Hematopoietic multipotent progenitor cell treated with erythropoietin and hydrocortisone succinate and interleukin-3 and kit ligand, for 15 days (in vitro differentiated cells): ENCODE measurements around the gene MPZL3.

Experiments used
- DNase-seq: peaks from one replicate; pipeline ENCODE4 v3.0.0-alpha.2; 2015; ENCODE audit warnings: low spot score

Gene MPZL3

DNA sequence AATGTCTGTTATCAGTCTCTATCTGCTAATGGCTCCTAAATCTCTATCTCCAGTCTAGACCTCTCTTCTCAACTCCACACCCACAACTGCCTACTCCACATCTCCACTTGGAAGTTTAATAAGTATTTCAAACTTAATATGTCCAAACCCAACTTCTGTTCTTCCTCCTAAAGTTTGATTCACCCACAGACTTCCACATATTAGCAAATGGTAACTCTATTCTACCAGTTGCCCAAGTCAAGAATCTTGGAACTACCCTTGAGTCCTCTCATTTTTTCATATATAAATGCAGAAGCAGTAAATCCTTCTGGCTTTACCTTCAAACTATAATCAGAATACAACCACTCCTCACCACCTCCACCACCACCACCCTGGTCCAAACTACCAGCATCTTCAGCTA, 20.7 kb downstream of the MPZL3 start:
- no peak for DNase-seq

DNA sequence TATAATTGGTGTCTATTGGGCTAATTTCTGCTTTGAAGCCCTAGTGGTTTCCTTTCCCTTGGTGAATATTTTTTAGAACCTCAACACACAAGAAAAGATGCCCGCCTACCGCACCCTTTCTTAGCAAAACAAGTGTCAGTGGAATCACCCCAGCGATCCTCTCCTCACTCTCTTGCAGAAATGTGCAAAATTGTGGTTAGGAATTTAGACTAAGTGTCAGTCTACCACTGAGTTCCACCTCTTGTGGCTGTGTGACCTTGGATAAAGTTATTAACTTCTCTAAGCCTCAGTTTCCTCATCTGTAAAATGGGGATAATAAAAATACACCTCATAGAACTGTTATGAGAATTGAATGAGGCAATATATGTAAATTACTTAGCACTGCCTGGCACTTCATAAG, 22.1 kb downstream of the MPZL3 start:
- no peak for DNase-seq

DNA sequence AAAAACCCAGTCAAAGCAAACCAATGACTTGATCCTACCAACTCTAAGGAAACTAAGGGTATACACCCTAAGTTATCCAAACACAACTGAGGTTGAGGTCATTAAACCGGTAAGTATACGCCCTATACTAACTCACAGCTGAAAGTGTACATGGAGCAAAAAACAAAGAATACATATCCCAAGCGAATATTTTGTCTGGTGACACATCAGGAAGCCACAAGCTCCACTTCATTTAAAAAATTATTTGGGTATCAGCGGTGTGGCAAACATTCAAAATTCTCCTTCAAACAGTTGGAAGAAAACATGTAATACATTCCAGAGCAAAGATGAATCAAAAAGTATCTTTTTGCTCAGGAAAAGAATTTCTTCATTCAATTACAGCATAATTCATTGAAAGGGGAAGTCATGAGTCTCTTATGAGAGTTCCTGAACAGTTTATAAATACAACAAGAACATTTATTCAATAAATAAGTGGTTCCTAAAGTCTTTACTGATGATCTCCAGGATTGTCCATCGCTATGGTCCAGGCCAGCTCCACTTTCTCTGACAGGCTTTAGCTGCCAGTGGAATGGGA, 22.8 kb downstream of the MPZL3 start:
- DNase-seq: no peak

DNA sequence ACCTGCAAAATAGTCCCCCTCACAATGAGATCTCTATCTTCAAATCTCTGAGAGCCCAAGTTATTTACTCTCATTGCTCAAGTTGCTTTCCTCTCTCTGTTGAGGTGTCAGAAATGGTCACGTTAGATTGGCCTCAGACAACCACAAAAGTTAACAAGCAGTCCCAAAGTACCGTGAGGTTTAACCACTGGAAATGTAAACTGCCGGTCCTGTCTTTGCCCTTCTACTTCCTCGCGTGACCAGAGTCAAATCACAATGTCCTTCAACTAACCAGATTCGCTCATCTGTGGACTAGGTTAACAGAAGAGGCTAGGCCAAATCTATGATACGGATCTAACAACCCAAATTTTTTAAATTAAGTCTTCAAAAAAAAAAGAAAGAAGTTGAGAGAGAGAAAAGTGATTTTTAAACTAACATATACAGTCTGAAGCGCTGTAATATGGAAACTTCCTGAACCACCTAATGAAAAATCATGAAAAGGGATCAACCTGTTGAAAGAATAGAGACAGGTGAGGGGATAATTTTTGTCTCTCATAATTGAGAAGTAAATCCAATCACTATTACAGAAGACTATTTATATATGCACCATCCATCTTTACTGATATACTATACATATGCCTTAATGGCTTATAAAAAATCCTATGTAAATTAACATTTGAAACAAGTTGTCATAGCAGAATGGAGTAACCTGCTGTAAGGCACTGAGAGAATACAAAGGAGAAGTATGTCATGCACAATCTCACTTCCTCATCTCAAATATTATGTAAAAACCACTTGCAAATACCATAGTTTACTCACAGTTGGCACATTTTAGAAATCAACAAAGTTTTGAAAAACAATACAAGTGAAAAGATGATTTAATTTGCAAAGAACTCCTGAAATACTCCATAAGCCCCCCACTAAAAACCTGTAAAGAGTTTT, 24.0 kb downstream of the MPZL3 start:
- no peak for DNase-seq

DNA sequence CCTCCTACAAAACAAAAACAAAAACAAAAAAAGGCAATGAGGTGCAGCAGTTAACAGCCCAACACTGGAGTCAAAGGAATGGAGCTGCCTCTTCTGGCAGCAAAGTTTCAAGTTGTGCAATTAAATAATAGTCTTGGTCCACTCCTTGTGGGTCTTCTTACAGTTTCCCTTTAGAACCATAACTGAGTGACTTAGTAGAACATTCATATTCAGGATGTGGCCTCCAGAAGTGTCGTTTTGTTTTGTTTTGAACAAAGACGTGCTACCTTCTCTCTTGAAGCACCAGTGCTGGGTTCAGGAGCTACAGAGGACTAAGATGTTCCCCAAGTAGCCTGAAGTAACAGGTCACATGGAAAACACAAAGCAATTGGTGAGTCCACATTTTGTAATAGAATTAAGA, 25.4 kb downstream of the MPZL3 start:
- DNase-seq: no peak

DNA sequence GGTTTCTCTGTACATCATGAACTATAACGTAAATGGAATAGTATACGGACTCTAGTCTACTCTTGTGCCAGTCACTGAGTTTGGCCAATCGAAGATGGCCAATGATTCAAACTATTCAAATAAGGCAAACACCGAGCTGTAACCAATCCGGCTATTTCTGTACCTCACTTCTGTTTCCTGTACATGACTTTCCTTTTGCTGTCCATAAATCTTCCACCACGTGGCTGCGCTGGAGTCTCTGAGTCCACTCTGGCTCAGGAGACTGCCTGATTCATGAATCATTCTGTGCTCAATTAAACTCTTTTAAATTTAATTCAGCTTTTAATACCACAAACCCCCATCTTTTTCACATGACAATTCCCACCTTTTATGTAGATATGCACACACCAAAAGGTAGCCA, 25.9 kb downstream of the MPZL3 start:
- no peak for DNase-seq

DNA sequence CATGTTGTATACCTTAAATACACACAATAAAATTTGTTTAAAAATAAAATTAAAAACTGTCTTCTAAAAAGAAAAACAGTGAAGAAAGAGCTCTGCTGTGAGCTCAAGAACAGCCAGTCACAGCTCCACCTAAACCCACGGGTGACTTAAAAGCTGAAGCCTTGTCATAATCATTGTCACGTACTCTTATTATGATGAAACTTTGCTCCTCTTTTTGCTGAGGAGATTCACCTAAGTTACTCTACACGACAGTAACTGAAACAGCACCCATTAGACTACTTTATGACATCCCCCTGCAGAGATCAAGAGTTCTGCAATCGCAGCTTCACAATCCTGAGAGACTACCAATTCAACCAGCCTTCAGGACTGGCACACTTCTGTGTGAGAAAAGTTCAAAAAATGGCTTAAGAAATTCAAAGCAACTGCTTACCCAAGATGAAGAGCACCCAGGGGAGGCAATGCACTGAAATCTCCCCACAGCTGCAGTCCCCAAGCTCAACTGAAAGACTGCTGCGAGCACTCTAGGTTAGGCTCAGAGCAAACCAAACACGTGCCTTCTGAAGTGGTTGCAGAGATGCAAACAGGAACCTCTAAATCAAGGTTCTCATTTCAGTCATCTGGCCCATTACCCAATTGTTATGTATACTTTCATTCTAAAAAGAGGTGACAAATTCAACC, 27.5 kb downstream of the MPZL3 start, which contains the start of gene JAML:
Gene JAML (minus strand): TSS at position 501 of the 678 bp plus-strand sequence. CDS start 10,145 bp downstream, outside the sequence.
- DNase-seq: no peak

DNA sequence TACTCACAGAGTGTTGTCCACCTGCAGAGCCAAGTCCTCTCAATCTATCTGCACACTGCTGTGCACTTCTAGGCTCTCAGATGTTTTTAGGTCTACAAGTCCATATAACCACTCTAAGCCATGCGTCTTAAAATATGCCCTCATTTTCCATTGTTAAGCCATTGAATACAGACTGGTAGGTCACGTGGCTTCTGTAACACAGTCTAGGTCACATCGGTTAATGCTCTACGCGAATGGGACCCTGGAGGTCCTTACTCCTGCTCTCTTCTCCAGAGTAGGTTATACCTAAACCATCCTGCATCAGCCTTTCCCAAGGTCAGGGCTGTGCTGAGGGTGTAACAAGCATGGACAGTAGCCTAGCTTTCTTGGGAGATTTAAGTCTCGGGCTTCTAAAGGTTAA, 28.2 kb downstream of the MPZL3 start:
- DNase-seq: no peak

DNA sequence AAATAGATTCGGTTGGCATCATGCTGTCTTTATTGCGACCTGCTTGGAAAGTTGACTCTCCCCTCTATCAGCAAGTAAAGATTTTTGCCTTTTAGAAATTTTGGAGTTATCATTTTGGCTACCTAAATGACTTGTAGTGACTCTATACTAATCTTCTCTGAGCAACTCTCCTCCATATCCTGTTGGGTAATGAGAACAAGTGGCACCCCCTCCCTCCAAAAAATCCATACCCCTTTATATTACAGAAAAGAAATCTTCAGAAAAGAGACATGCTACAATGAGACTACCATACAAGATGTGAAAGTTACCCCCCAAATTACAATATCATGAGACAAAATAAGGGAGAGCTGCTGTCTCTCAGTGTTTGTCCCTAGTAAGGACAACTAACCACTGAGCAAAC, 28.6 kb downstream of the MPZL3 start:
- no peak for DNase-seq

DNA sequence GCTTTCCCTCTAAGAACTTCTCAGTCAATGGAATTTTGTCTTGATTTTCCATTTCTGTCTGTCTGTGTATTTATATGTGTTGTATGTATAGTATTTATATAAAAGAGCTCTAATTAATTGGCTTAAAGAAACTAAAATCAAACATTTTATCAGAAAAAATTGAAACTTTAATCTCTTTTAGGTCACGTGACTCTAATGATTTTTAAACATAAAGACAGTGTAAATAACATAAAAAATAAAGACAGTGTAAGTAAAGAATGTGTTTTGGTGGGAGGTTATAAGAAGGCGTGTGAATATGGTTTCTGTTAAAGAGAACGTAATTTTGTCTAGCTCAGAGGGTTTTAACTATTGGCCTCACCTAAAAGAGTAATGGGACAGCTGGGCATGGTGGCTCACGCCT, 29.7 kb downstream of the MPZL3 start:
- DNase-seq: no peak

DNA sequence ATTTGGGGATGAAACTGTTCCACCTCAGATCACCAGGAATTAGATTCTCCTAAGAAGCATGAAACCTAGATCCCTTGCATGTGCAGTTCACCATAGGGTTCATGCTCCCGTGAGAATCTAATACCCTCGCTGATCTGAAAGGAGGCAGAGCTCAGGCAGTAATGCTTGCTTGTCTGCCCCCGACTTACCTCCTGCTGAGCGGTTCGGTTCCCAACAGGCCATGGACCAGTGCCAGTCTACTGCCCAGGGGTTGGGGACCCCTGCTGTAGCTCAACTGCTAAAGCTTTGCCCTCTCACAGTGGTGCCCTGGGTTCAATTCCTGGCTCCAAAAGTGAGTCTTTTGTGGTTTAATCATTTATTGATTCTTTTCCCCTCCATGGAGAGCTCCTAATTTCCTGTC, 30.7 kb downstream of the MPZL3 start:
- no peak for DNase-seq

DNA sequence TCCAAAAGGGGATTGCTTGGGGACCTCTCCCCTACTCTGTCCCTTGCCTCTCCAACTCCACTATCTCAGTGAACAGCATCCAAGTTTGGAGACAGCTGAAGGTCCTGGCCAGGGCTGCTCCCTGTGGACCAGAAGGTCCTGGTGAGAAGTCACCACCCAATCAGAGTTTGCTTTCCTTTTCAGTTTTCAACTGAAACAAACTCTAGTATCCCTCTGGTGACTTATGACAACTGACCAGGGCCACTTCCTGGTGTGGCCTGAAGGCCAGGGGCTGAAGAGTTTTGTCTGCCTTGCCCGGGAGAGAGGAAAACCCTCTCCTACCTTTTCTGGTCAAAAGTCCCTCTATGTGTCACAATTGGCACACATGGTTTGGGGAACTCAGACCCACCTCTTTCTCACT, 32.4 kb downstream of the MPZL3 start:
- DNase-seq: no peak

DNA sequence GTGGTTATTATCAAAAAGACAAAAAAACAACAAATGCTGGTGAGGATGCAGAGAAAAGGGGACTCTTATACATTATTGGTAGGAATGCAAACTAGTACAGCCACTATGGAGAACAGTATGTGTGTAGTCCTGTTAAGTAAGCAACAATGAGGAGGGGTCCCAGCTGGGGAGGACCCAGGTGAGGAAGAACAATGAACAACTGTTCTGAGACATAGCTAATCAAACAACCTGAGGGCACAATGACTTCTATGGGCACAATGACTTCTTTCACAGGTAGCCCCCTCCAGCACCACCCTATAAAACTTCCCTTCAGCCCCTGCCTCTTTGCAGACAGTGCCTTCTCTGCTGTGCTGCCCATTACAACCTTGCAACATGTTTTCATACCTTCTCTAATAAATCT, 32.9 kb downstream of the MPZL3 start:
- DNase-seq: no peak

DNA sequence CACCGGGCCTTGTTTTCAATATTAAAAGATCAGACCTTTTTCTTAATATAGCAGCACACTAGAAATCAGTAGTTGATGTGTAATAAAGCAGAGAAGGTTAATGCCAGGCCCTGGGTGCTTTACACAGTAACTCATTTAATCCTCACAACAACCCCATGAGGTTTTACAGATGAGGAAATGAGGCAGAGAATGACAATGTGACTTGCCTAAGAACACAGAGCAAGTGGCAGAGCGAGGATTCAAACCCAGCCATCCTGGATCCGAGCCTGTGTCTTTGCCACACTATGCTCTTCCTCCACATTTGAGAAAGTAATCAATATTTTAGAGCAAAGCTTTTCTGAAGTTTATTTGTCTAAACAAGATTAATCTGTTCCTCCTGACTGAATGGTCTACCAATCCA, 34.6 kb downstream of the MPZL3 start:
- DNase-seq: no peak

DNA sequence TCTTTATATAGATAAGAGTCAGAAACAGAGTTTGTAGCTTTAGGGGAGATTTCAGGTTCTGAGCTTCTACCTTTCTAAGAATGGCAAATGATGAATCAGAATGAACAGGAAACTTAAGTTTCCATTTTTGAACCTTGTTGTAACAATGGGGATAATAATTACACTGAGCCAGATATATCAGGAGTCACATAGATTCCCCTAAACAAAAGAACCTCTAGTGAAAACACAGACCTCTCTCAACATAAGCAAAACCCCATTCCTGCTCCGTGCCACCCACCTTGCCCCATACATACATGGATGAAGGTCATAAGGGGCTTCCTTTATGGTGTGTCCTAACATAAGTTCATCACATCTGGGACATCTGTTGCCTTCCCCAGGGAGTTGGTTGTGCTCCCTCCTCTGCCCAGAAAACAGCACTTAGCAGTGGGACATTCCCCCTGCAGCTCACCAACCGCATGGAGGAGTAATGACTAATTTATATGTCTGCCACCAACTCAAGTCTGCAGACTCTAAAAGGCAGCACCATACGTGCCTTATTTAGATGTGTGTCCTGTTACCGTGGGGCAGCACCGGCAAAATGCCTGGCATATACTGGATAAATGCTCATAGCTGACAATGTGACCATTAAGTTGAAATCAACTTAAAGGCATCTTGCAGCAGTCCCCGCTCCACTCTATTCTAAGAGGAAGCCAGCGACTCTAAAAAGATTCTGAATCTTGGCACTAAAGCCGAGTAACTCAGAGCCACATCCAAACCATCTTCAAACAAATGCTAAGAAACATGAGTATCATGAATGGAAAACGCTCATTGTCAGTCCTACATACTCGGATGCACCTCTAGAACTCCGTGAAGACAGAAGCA, 35.3 kb downstream of the MPZL3 start:
- DNase-seq: no peak

DNA sequence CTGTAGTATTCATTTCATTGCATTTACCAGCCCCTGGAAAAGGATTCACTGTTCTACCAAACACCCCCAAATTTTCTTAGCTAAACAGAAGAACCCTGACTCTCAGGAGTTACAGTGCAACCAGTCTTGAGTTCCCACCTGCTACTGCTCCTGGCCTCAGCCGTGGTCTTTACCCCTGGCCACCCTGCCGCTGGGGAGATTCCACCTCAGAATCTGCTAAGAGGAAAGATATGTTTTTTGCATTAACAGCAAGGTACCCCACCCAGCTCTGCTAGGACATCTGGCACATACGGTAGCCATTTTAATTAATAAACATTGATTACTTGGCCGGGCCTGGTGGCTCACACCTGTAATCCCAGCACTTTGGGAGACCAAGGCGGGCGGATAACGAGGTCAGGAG, 36.4 kb downstream of the MPZL3 start:
- DNase-seq: no peak

DNA sequence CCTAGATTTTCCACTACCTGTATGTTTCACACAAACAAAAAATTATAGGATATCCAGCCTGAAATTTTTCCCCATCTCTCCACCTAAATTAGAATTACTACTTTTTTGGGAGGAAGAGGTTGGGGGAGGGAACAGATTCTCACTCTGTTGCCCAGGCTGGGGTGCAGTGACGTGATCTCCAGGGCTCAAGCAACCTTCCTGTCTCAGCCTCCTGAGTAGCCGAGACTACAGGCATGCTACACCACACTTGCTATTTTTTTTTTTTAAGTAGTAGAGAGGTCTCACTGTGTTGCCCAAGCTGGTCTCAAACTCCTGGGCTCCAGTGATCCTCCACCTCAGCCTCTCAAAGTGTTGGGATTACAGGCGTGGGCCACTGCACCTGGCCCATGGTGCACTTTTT, 36.9 kb downstream of the MPZL3 start:
- DNase-seq: no peak

DNA sequence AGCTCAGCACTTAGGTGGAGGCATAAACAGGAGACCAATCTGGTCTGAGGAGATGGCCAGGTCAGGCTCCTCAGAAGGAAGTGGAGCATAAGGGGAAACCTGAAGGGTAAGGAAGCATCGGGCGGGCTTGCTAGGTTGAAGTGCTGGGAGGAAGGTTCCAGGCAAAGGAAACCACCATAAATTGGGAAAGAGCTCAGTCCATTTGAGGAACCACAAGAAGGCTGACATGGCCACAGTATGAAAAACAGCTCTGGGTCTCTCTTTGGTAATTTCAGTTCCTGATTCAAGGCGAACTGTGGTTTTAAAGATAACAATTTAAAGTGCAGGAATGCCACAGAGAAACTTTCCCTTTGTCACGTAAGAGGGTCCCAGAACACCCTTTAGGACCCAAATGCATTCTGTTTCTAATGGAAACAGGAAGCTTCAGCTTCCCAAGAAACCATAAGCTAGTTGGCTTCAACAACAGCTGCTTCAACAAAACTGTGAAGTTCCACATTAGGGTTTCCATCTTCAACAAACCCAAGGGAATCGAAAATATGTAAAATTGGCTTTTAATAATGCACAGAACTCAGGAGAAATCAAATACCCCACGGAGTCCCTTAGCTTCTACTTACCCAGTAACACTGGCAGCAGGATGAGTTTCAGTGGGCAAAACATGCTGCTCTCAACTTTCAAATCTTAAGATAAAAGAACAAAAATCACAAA, 37.8 kb downstream of the MPZL3 start:
- no peak for DNase-seq

DNA sequence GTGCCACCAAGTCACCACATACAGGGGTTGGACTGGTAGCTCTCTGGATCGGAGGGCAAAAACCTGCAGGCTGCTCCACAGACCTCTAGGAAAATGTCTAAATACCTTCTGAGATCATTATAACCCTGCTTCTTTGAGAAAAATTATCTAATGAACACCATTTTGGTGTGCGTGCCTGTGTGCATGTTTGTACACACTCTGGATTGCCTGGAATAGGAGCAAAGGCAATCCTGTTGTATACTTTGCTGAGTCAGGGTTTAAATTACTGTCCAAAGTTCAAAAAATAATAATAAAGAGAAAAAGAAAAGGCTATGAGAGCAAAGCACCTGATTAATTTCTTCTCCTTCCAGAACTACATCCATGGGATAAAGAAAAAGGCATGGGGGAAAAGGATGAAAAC, 38.4 kb downstream of the MPZL3 start:
- no peak for DNase-seq

DNA sequence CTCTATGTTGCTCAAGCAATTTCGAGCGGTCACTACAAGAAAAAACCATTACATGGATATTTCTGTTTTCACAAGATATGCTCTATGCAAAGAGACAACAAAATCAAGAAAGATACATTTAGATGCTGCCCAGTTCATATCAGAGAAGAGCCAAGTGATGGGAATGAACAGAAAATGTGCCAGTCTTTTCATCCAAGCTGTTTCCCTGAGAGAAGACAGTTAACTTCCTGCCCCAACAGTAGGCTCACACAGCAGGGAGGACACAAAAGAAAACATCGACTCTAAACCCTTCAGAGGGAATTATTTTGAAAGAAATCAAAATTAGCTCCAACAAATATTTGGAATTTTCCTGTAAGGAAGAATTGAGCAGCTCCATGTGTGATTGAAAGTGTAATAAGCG, 39.0 kb downstream of the MPZL3 start:
- no peak for DNase-seq

DNA sequence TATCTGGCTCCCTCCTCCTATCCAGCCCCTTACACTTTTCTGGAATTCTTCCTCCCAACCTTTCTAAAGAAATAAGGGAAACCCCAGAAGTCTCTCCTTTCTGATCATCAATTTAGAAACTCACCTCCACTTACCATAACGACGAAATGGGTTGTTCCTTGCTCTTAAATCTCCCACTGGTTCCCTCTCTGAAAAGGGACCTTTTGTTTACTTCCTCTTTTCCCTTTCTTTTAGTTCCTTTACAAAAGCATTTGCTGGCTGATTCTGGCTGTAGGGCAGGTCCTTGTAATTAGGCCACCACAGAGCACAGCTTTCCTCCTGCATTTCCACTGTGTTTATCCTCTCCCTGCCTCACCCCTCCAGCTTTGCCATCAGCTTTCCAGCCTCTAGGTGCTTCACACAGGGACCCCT, 39.4 kb downstream of the MPZL3 start:
- DNase-seq: no peak
